Measurements from ENCODE around the gene KRTAP5-10. TPM values are rescaled to one million over a fixed set of nuclear protein-coding genes. Genes with fewer than 3 reads are reported as not detected.
"Not testable (repeated sequence)": the region's sequence is repeated elsewhere in the genome, so short reads cannot be mapped to it uniquely, and the experiment has no call there.

KRTAP5-10 gene
- total RNA-seq, 1 donor from 2014 or later = not detected

DNA sequence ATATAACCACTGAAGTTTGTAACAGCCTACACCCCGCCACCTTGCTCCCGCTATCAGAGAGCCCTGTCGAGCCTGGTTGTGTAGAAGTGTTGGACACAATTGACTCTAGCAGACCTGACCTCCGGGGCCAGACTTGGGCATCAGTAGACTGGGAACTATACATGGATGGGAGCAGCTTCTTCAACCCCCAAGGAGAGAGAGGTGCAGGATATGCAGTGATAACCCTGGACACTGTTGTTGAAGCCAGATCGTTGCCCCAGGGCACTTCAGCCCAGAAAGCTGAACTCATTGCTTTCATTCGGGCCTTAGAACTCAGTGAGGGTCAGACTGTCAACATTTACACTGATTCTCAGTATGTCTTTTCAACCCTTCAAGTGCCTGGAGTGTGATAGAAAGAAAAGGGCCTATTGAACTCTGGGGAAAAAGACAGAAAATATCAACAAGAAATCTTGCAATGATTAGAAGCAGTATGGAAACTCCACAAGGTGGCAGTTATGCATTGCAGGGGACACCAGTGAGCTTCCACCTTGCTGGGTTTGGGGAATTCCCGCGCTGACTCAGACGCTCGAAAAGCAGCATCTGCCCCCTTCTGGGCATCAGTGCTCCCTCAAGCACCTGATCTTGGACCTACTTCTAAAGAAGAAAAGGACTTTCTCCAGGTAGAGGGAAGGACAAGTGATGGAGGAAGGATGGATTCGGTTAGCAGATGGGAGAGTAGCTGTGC is 23.6 kb downstream of the KRTAP5-10 start:
- not testable (repeated sequence) for H3K4me1 Mint-ChIP-seq (ENCODE audit: low read depth, unreplicated experiment); DNase-seq; H3K9me3 Mint-ChIP-seq (ENCODE audit: unreplicated experiment); H3K36me3 Mint-ChIP-seq (ENCODE audit: unreplicated experiment); H3K27me3 Mint-ChIP-seq (ENCODE audit: unreplicated experiment); H3K27ac Mint-ChIP-seq (ENCODE audit: unreplicated experiment); H3K4me3 Mint-ChIP-seq (ENCODE audit: unreplicated experiment)

DNA sequence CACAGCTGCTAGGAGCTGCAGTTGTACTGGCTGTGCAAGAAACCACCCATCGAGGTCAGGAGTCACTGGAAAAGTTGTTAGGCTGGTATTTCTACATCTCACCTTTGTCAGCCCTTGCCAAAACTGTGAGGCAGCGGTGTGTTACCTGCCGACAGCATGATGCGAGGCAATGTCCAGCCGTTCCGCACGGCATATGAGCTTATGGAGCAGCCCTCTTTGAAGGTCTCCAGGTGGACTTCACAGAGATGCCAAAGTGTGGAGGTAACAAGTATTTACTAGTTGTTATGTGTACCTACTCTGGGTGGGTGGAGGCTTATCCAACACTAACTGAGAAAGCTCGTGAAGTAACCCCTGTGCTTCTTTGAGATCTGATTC is 24.2 kb downstream of the KRTAP5-10 start:
- not testable (repeated sequence) for H3K4me1 Mint-ChIP-seq (ENCODE audit: low read depth, unreplicated experiment); H3K9me3 Mint-ChIP-seq (ENCODE audit: unreplicated experiment); H3K36me3 Mint-ChIP-seq (ENCODE audit: unreplicated experiment); DNase-seq; H3K4me3 Mint-ChIP-seq (ENCODE audit: unreplicated experiment); H3K27me3 Mint-ChIP-seq (ENCODE audit: unreplicated experiment); H3K27ac Mint-ChIP-seq (ENCODE audit: unreplicated experiment)

DNA sequence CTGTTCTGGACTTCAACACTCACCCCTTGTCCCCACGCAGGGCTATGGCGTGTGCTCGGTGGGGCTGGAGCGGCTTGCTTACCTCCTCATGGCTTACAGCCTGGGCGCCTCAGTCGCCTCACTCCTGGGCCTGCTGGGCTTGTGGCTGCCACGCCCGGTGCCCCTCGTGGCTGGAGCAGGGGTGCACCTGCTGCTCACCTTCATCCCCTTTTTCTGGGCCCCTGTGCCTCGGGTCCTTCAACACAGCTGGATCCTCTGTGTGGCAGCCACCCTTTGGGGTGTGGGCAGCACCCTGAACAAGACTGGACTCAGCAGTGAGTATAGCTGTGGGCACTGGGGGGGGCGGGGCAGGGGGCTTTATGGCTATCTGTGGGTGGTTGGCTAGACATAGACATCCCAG is 37.9 kb downstream of the KRTAP5-10 start:
- DNase-seq; H3K4me1 Mint-ChIP-seq (ENCODE audit: low read depth, unreplicated experiment); H3K9me3 Mint-ChIP-seq (ENCODE audit: unreplicated experiment); H3K27ac Mint-ChIP-seq (ENCODE audit: unreplicated experiment); H3K27me3 Mint-ChIP-seq (ENCODE audit: unreplicated experiment); H3K36me3 Mint-ChIP-seq (ENCODE audit: unreplicated experiment); H3K4me3 Mint-ChIP-seq (ENCODE audit: unreplicated experiment): not testable (repeated sequence)

DNA sequence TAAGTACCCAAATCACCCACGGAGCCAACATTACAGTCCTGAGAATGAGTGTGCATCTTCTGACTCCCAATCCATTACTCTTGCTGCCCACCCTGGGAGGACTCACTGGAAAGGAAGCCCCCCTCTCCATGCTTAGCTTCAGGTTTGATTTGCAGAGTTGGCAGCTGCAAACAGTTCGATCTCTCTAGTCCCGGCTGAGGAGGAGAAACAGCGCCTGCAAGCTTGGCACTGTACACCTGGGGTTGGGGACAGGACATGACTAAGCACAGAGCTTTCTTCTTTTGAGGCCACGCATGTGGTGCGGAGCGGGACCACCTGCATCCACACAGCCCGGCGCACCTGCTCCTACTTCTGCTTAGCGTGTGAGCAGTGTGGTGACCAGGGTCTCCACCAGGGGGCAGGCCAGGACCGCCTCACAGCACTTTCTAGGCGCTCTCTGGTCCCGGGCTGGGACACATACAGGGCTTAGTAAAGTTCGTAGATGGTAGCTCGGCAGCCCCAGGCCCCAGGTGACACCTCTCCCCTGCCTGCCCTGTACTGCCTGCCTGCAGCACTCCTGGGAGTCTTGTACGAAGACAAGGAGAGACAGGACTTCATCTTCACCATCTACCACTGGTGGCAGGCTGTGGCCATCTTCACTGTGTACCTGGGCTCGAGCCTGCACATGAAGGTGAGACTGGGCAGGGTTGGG is 39.6 kb downstream of the KRTAP5-10 start:
- not testable (repeated sequence) for H3K4me3 Mint-ChIP-seq (ENCODE audit: unreplicated experiment); H3K9me3 Mint-ChIP-seq (ENCODE audit: unreplicated experiment); H3K27ac Mint-ChIP-seq (ENCODE audit: unreplicated experiment); H3K36me3 Mint-ChIP-seq (ENCODE audit: unreplicated experiment); DNase-seq; H3K4me1 Mint-ChIP-seq (ENCODE audit: low read depth, unreplicated experiment)
- TF ChIP-seq, protein P1, sequence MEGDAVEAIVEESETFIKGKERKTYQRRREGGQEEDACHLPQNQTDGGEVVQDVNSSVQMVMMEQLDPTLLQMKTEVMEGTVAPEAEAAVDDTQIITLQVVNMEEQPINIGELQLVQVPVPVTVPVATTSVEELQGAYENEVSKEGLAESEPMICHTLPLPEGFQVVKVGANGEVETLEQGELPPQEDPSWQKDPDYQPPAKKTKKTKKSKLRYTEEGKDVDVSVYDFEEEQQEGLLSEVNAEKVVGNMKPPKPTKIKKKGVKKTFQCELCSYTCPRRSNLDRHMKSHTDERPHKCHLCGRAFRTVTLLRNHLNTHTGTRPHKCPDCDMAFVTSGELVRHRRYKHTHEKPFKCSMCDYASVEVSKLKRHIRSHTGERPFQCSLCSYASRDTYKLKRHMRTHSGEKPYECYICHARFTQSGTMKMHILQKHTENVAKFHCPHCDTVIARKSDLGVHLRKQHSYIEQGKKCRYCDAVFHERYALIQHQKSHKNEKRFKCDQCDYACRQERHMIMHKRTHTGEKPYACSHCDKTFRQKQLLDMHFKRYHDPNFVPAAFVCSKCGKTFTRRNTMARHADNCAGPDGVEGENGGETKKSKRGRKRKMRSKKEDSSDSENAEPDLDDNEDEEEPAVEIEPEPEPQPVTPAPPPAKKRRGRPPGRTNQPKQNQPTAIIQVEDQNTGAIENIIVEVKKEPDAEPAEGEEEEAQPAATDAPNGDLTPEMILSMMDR (IDR thresholded peaks at IDR 0.05; ENCODE audit: partially characterized antibody, unreplicated experiment) = peak; percentile 71
- peaks cover 12% of the 10 kb centered on the region for H3K27me3 Mint-ChIP-seq (ENCODE audit: unreplicated experiment)

DNA sequence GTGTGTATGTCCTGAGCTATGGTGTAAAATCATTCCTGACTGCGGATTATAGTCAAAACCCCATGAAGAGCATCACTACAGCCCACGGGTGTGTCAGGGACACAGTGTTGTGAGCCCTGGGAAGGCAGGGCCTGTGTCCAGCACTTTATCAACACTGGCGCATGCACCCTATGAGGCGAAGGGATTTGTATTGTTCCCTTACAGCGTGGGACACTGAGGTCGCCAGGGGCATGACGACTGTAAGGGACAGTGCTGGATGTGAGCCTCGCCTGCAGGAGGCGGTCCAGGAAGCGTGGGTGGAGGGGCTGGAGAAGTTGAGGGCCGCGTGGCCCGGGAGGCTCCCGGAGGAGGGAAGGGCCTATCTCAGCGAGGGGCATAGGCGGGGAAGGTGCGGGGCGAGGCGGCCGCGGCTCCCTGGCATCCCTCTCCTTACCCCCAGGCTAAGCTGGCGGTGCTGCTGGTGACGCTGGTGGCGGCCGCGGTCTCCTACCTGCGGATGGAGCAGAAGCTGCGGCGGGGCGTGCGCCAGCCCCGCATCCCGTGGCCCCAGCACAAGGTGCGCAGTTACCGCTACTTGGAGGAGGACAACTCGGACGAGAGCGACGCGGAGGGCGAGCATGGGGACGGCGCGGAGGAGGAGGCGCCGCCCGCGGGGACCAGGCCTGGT is 41.6 kb downstream of the KRTAP5-10 start:
- Mint-ChIP-seq H3K27me3 (ENCODE audit: unreplicated experiment) (peaks cover 14% of the 10 kb centered on the region), H3K4me3 (ENCODE audit: unreplicated experiment) (peak overlapping the region; percentile 71)
- not testable (repeated sequence) for DNase-seq; H3K9me3 Mint-ChIP-seq (ENCODE audit: unreplicated experiment); H3K27ac Mint-ChIP-seq (ENCODE audit: unreplicated experiment); H3K36me3 Mint-ChIP-seq (ENCODE audit: unreplicated experiment); H3K4me1 Mint-ChIP-seq (ENCODE audit: low read depth, unreplicated experiment)

DNA sequence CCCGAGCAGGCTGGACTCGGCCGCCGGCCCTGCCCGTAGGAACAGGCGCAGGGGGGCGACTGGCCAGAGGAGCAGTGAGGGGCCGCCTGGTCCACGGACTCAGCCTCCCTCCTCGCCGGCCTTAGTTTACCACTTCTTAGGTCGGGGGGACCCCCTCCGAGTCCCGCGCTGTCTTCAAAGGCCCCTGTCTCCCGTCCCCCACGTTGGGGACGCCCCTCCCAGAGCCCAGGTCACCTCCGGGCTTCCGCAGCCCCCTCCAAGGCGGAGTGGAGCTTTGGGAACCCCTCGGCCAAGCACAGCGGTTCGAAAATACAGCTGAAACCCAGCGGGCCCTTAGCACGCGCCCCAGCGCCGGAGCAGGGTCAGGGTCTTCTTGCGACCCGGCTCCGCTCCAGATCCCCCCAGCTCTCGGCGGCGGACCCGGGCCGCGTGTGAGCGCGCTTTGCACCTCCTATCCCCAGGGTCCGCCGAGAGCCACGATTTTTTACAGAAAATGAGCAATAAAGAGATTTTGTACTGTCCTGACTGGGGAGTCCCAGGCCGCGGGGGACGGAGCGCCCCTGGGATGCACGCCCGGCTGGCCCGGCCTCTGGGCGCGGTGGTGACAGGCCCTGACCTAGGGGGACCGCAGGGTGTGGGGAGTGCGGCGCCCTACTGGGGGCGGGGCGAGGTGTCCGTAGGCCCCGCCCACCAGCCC is 42.3 kb downstream of the KRTAP5-10 start:
- H3K4me3 Mint-ChIP-seq (ENCODE audit: unreplicated experiment) = peak overlapping the region; percentile 71
- H3K9me3 Mint-ChIP-seq (ENCODE audit: unreplicated experiment); H3K4me1 Mint-ChIP-seq (ENCODE audit: low read depth, unreplicated experiment); H3K27ac Mint-ChIP-seq (ENCODE audit: unreplicated experiment); DNase-seq; H3K36me3 Mint-ChIP-seq (ENCODE audit: unreplicated experiment): not testable (repeated sequence)
- peaks cover 14% of the 10 kb centered on the region for H3K27me3 Mint-ChIP-seq (ENCODE audit: unreplicated experiment)

DNA sequence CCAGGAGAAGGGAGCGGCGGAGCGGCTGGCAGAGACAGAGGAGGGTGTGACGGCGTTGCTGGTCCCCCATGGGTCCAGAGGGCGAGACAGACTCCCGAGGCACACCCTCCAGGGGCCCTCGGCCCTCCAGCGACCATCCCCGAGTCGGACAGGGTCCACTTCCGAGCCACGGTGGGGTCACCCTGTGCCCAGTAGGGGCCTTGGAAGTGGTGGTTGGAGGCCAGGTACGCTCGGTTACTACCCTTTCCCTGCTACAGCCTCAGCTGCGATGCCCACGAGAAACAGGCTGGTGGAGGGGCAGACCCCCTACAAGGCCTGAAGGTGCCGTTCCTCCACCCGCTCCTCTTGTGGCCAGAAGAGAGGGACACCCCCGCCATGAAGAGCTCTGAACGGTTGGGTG is 42.9 kb downstream of the KRTAP5-10 start:
- H3K36me3 Mint-ChIP-seq (ENCODE audit: unreplicated experiment); H3K9me3 Mint-ChIP-seq (ENCODE audit: unreplicated experiment); H3K4me1 Mint-ChIP-seq (ENCODE audit: low read depth, unreplicated experiment); H3K27ac Mint-ChIP-seq (ENCODE audit: unreplicated experiment); DNase-seq; H3K4me3 Mint-ChIP-seq (ENCODE audit: unreplicated experiment): not testable (repeated sequence)
- H3K27me3 Mint-ChIP-seq (ENCODE audit: unreplicated experiment) = peaks cover 14% of the 10 kb centered on the region

DNA sequence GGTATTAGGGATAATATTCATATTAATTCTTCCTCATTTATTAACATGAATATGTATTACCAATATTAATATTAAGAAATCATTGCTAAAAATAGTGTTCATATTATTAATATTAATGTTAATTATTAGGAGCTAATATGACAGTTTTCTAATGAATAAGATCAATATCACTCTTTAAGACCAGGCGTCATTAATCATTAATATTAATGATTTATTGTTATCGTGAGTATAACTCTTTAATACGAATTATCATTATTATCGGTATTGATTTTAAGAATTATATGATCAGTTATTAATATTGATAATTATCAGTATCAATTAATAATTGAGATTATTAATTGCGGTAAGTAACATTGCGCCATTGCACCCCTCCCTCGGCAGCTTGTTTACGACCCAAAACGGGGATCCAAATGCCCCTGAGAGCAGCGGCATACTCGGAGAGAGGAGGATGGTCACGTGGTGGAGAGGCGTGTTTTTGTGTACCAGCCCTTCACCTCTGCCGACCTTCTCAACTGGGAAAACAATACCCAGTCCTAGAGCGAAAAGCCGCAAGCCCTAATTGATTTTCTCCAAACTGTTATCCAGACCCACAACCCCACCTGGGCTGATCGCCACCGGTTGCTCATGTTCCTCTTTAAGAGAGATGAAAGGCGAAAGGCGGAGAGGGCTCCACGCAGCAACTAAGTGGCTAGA is 46.0 kb downstream of the KRTAP5-10 start:
- not testable (repeated sequence) for H3K4me1 Mint-ChIP-seq (ENCODE audit: low read depth, unreplicated experiment); H3K9me3 Mint-ChIP-seq (ENCODE audit: unreplicated experiment); H3K36me3 Mint-ChIP-seq (ENCODE audit: unreplicated experiment); H3K4me3 Mint-ChIP-seq (ENCODE audit: unreplicated experiment); DNase-seq; H3K27ac Mint-ChIP-seq (ENCODE audit: unreplicated experiment)
- H3K27me3 Mint-ChIP-seq (ENCODE audit: unreplicated experiment) = peaks cover 12% of the 10 kb centered on the region

DNA sequence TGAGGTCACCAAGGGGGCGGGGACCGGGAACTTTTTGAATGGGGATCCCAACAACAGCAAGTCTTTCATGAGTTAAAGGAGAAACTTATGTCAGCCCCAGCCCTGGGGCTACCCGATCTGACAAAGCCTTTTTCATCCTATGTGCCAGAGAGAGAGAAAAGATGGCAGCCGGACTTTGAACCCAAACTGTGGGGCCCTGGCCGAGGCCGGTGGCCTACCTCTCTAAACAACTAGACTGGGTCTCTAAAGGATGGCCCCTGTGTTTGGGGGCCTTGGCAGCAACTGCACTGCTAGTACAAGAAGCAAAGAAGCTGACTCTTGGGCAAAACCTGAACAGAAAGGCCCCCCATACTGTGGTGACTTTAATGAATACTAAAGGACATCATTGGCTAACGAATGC is 48.6 kb downstream of the KRTAP5-10 start:
- DNase-seq; H3K4me1 Mint-ChIP-seq (ENCODE audit: low read depth, unreplicated experiment); H3K27ac Mint-ChIP-seq (ENCODE audit: unreplicated experiment); H3K4me3 Mint-ChIP-seq (ENCODE audit: unreplicated experiment); H3K36me3 Mint-ChIP-seq (ENCODE audit: unreplicated experiment); H3K9me3 Mint-ChIP-seq (ENCODE audit: unreplicated experiment); H3K27me3 Mint-ChIP-seq (ENCODE audit: unreplicated experiment): not testable (repeated sequence)

DNA sequence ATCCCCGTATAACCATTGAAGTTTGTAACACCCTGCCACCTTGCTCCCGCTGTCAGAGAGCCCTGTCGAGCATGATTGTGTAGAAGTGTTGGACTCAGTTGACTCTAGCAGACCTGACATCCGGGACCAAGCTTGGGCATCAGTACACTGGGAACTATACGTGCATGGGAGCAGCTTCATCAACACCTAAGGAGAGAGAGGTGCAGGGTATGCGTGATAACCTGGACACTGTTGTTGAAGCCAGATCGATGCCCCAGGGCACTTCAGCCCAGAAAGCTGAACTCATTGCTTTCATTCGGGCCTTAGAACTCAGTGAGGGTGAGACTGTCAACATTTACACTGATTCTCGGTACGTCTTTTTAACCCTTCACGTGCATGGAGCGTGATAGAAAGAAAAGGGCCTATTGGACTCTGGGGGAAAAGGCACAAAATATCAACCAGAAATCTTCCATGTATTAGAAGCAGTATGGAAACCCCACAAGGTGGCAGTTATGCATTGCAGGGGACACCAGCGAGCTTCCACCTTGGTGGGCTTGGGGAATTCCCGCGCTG is 49.1 kb downstream of the KRTAP5-10 start:
- not testable (repeated sequence) for H3K36me3 Mint-ChIP-seq (ENCODE audit: unreplicated experiment); H3K27me3 Mint-ChIP-seq (ENCODE audit: unreplicated experiment); H3K27ac Mint-ChIP-seq (ENCODE audit: unreplicated experiment); H3K4me3 Mint-ChIP-seq (ENCODE audit: unreplicated experiment); H3K9me3 Mint-ChIP-seq (ENCODE audit: unreplicated experiment); H3K4me1 Mint-ChIP-seq (ENCODE audit: low read depth, unreplicated experiment); DNase-seq

All from glutamatergic neuron (in vitro differentiated cells).